GM19463 (cell line): ENCODE measurements around the gene ALDH1A2.
"Not testable (repeated sequence)": the region's sequence is repeated elsewhere in the genome, so short reads cannot be mapped to it uniquely, and the experiment has no call there.

Experiments used
- ATAC-seq: cut with Tn5 transposase; IDR thresholded peaks from one replicate; pipeline ENCODE4 v1.9.1; 2021; ENCODE audit warnings: mild to moderate bottlenecking, moderate library complexity; ENCODE audit not compliant: unreplicated experiment

The ALDH1A2 gene

GRCh38 chr15:58002338-58003126 lies 63.0 kb downstream of the ALDH1A2 start:
- ATAC-seq = no peak

GRCh38 chr15:57999699-58000098 lies 65.8 kb downstream of the ALDH1A2 start:
- ATAC-seq = not testable (repeated sequence)

DNA sequence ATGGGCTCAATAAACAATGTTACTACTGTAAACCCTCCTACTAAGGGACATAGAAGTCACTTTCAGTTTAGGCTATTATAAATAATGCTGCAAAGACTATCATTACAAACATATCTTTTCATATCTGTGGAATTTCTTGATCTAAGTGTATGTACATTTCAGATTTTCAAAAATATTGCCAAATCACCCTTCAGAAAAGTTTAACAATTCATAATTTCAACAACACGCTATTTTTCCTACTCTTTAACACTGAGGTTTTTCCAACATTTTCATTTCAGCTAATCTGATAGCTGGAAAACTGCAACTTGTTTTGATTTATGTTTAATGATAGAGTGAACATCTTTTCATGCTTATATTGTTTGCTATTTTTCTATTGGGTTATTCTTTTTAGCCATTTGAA lies 69.0 kb downstream of the ALDH1A2 start:
- ATAC-seq = no peak

GRCh38 chr15:57994221-57995049 lies 71.1 kb downstream of the ALDH1A2 start:
- ATAC-seq = no peak

DNA sequence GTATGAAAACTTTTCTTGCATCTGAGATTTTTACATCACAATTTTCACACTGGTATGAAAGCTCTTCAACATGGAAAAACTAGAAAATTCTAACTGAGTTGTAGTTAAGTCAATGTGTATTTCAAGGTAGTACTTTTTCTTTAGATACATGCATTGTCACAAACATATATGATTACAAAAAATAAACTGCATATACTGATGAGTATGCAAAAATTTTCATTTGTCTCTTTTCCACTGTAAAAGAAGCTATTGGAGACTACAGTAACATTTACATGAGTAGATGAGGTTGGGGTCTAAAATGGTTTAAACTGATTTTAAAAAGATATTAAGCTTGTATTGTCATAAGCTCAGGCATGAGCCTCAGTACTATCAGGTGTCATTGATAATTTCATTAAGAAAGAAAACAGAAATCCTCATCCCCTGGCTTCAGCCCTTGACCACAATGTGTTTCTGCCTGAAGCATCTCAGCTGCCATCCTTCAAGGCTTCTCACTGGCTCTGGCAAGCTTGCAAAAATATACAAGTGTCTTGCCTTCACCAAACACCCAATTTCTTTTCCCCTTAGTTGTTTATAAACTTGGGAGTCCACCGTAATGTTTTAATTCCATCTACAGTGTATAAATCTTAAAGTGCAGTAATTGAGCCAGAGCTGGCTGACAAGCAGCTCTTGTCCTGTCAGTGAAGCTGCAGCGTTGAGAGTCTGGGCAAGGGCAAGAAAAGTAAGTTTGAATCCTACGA lies 71.9 kb downstream of the ALDH1A2 start:
- ATAC-seq = no peak

DNA sequence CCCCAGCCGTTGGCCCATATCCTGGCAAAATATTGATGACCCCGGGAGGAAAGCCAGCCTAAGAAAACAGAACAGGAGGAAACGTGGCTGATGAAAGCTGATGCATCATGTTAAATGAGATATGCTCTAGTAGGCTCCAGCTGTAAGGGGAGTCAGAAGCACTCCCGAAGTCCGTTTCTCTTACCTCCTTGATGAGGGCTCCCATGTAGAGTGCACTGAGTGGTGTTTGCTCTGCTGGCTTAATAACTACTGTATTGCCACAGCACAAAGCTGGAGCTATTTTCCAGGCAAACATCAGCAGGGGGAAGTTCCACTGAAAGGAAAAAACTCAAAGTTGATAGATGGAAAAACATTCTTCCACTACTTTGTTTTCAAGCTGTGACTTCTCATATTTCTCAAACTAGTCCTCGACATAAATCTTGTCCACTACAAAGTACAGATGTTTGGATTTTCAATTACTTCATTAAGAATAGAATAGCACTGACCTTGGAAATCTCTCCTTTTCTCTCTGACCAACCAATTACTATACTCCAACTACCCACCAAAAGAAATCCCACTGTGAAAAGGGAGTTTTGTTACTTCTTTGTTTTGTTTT lies 72.7 kb downstream of the ALDH1A2 start:
- no peak for ATAC-seq

DNA sequence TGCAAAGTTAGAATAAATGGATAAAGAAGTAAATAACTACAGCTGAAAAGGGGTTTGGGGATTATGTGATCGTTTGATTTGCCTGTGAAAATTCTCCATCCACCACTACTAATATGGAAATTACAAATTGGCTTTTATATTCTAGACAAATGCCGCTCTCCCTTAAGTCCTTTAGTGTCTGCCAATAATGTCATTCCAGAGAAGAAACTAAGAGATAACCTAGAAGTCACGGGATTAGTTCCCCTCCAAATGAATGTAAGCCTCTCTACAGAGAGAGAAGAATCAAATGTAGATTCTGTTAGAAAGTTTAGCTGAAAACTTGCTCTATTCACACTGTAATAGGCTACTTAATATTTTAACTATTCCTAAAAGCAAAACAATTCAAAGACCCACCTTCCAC lies 92.0 kb downstream of the ALDH1A2 start:
- ATAC-seq = no peak

DNA sequence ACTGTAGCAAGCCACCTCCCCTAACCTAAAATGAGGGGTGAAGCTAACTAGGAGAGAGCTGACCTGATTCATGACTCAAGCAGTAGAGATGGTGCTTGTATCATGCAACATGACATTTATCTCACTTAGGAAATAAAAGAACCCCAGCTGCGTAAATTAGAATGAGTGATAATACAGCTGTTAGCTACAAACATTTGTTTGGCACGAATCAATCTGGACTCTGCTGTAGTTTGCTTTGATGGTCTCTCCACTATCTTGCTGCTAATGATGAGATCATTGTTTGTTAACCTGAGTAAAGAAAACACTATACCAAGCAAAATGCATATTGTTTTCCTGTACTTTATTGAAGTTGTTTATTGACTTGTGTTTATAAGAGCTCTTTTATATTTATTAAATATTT lies 92.6 kb downstream of the ALDH1A2 start:
- no peak for ATAC-seq

- ATAC-seq = no peak
These were observed 95.5 kb downstream of the ALDH1A2 start for GRCh38 chr15:57969996-57970395.

DNA sequence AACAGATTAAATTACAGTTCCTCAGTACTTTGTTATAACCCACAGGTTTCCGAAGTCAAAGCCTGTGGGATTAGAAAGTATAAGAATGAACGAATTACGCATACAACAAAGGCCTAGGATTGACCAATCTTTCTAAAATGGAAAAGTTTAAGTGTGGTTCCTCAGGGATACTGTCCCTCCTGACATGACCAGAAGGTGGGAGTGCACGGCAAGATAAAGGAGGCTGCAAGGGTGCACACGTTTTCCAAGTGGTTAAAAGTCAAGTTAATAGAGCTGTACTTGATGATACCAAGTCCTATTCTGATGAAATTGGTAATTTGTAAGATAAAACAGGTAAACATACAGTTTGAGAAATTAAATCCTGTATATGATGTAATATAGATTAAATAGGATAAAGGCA lies 96.2 kb downstream of the ALDH1A2 start:
- ATAC-seq = no peak

GRCh38 chr15:57962887-57963286 lies 102.6 kb downstream of the ALDH1A2 start:
- ATAC-seq = no peak

DNA sequence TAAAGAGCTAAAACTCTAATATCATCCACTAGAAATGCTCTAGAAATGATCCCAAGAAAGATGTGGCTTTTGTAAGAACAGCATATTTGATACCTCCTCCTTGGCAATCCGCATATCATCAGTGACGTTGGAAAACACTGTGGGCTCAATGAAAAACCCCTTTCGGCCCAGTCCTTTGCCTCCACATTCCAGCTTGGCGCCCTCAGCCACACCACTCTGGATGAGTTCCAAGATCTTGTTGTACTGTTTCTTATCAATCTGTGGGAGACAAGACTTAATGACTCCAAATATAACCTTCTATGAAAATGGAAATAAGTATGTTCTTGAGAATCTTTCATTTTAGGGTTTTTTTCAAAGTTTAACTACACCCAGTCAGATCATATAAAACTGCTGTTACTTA lies 103.6 kb downstream of the ALDH1A2 start:
- ATAC-seq = no peak

DNA sequence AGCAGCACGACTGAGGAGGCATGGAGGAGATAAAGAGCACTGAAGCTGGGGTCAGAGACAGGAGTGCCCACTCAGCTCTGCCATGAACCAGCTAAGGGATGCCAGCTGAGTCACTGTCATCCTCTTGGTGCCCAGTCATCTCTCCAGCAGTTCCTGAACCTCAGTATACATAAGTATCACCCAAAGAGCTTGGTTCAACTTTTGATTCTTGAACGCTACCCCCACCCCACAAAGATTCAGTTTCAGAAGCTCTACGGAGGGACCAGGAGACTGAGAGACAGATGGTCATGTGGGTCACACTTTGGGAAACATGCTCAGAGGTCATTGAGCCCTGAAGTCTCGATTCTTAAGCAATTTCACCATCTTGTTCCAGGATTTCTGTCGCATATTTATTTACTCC lies 108.4 kb downstream of the ALDH1A2 start:
- ATAC-seq = no peak

- no peak for ATAC-seq
These were observed 111.6 kb downstream of the ALDH1A2 start for GRCh38 chr15:57953874-57954273.

- ATAC-seq = no peak
These were observed 114.1 kb downstream of the ALDH1A2 start for GRCh38 chr15:57951328-57951932.

DNA sequence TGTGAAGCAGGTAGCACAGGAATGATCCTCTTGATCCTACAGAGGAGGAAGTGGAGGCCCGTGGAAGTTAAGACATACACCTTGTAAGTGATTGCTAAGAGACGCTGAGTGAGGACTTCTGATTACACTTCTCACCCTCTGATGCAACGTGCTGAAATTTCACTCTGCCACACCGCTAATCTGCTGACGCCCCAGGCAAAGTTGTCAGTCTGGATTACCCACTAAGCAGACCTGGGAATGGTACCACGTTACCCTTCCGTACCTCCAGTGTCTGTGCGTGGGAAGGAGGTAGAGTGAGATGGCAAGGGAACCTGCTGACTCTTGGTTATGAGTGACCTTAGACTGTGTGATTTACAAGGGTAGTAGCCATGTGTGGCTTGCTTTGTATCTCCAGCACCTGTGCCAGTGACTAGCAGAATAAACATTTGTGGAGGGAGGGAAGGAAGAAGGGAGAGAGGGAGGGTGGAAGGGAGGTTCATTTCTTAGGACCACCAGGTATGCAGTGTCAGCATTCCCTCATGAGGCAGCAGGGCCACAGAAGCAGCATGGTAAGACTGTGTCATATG lies 115.0 kb downstream of the ALDH1A2 start:
- ATAC-seq = no peak

GRCh38 chr15:57949374-57949943 lies 116.1 kb downstream of the ALDH1A2 start:
- no peak for ATAC-seq

DNA sequence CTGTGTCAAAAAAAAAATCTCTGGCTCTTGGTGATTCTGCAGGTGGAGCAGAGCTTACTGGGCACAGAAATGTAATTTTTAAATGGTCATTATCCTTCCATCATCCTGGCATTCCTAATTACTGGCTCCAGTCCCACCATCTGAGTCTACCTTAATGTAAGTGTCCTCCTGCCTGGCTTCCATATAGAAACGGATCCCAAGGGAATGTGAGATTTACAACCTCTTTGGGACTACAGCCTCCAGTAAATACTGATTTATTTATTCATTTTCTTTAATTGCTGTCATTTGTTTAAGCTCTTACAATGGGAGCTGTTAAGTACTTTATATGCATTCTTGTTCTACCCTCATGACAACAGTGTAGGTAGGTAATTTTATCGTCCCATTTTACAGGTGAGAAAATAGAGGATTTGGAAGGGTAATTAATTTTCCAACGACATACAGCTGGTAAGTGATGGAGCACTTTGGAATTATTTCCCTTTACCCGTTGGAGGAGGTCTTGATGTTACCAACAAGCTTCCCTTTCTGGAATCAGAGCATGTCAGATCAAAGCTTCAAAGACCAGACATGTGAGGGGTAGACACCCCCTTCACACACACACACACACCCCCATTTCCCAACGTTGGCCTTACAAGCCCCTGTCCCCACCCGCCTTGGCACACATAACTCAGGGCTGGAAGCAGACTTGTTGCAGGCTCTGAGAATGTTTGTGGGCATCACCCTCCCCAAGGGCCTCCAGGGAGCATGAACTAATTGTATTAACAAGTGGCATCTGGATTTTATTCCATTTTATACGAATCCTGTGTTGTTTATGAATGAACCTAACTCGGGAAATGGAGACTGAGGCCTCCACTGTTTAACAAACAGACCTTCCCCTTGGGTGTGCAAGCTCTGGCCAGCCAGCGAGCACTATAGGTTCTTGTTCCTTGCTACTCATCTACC lies 116.9 kb downstream of the ALDH1A2 start:
- no peak for ATAC-seq

DNA sequence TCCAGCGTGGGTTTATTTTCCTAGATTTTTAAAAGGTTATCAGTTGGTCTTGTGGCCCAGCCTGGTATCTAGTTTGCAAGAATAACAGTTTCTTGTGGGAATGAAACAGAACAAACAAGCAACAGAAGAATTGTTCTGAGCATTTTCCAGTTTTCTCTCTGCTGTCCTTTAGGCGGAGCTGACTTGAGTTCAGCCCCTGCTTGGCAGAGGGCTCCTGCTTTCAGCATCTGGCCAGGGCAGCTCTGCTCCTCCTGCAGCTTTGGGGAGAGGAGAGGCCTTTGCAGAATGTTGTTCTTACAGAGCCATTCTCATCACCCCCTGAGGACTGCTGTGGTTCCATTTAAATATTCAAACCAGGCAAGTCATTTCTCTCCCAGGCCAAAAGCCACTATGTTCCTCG lies 117.7 kb downstream of the ALDH1A2 start:
- no peak for ATAC-seq
